IPS-NIHi11 (cell line): ENCODE measurements around the gene FSIP1.

Experiments
- DNase-seq: peaks from one replicate; pipeline ENCODE4 v3.0.0; 2012; ENCODE audit warnings: mixed read lengths, low spot score

Gene FSIP1

DNA sequence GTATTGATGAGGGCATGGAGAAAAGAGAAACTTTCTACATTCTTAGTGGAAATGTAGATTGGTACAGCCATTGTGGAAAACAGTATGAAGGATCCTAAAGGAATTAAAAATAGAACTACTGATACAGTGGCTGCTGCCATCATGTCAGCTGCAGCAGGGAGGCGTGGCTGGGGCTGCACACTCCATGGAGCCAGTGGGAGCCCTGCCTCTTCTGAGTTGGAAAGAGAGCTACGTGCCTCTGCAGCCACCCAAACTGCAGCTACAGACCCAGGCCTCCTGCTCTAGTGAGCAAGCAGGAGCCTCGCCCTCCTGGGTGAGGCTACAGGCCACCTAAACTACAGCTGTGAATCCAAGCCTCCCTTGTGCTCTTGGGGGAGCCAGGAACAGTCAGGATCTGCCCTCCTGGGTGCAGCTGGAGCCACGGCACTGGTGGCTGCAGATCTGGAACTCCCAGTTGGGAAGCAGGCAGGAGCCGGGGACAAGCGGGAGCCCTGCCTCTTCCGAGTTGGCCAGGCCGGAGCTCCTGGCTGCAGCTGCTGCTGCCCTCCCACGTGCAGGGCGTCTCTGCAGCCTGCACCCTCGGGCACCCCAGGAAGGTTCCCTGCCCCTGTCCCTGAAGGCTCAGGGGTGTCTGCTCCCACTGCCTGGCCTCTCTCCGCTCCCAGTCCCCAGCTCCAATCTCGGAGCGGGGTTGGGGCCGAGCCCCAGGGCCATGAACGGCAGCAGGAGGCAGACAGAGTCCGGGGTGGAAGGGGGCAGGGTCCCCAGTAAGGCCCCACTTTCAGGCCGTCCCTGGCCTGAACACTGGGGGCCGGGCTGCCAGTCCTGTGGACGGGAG lies 137.3 kb downstream of the FSIP1 start:
- DNase-seq: no peak

- DNase-seq: no peak
Measured at GRCh38 chr15:39644136-39644535, 138.5 kb downstream of the FSIP1 start.

- no peak for DNase-seq
Measured at GRCh38 chr15:39643727-39644126, 138.9 kb downstream of the FSIP1 start.

DNA sequence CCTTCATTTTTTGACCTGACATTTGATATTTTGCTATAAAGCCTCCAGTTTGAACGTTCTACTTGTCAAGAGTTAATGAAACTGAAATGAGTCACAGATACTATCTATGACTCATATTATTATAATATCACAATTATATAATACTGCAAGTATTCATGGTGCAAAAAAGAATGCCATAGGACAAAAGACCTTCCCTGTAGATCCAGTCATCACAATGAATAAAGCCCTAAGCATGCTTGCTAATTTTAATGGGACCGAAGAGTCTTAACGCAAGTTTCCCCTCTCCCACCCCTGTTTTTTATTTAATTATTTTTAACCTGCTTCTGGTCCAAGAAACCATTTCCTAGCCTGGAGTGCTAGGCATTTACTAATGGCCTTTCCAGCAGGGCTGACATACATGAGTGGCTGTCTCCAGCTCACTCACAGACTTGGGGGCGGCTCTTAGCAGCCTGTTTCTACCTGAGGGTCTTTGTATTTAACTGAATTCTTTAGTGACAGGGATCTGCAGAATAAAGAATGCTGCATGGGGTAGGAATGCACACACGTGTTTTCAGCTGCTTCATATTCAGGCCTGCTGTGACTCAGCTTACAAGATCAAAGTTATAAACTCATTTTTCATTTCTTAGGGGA lies 140.5 kb downstream of the FSIP1 start:
- peak; percentile 47 for DNase-seq

DNA sequence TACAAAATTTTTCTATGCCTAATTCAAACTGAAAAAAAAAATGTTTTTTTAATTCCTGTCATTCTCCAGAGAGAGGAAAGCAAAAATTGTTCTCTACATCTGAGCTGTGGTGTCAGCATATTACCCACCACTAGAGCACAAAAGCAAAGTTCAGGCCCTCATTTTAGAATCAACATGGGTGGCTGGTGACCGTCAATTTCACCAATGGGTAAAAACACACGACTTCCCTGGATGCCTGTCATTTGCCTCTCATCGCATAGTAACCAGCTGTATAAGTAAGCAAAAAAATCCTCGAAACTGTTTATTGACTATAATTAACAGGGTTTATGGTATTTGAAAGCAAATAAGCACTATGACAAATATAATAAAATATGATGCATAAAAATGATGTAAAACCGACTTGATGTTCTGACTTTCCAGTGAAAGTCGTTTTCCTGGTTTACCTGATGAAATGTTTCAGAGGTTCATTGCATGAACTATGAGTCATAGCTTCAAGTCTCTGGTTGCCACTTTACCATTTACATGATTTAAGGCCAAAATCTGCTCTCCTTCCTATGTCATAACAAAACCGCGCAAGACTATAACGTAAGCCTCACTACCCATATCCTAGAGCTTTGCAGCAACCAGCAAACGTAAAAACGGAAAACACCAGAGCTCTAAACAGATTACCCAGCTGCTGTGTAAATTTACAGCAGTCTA lies 141.3 kb downstream of the FSIP1 start:
- no peak for DNase-seq

DNA sequence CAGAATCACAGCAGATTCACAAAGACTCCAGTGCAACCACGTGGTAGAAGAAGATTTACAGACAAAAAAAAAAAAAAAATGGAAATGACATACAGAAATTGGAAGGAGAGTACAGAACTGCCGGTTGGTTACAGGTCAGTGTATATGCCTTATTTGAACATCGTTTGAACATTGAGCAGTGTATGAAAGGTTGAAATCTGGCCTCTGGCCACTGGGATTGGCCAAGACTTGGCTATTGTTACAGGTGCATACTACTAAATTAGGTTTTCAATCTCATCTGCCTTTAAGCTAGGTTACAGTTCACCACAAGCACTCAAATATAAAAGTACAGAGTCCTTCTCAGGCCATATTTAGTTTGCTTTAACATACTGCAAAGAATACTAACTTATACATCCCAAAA lies 142.0 kb downstream of the FSIP1 start:
- DNase-seq: no peak

GRCh38 chr15:39639037-39639436 lies 143.6 kb downstream of the FSIP1 start:
- no peak for DNase-seq

GRCh38 chr15:39638041-39638440 lies 144.6 kb downstream of the FSIP1 start:
- DNase-seq: no peak

DNA sequence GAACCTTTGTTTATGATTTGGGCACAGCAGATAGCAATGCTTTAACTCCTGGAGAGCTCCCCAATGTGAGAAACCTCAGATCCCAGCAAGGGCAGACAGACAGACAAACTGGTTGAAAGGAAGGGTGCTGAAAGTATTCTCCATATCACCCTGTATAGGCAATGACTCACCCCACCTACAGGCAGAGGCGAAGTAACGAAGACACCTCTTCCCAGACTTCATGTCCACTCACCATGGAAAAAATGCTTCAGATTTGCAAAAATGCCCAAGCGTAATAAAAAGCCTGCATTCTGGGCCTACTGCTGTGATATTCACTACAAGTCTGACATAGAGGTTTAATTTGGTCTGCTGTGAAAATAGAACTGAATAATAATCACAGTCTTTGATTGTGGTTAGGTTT lies 151.3 kb downstream of the FSIP1 start:
- no peak for DNase-seq

DNA sequence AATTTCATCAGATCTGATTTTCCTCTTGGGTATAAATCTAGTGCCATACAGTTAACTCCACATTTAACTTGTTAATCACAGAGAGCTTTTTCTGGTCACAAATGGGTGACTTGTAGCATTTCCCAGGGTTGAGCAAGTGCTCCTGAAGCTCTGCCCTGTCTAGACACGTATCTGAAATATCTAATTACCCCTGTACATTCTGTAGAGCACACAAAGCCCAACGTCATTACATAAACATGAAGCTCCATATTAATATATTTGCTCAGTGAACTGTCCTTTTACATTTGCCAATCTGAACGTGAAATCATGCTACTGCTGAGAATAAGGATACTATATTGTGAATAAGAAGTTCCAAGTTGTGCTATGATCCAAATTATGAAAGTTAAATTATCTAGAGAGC lies 152.7 kb downstream of the FSIP1 start:
- no peak for DNase-seq

- no peak for DNase-seq
Measured at GRCh38 chr15:39629371-39629770, 153.3 kb downstream of the FSIP1 start.

GRCh38 chr15:39628546-39629257 lies 153.9 kb downstream of the FSIP1 start:
- no peak for DNase-seq

GRCh38 chr15:39628144-39628508 lies 154.5 kb downstream of the FSIP1 start:
- no peak for DNase-seq

- no peak for DNase-seq
Measured at GRCh38 chr15:39627451-39628143, 155.0 kb downstream of the FSIP1 start.

DNA sequence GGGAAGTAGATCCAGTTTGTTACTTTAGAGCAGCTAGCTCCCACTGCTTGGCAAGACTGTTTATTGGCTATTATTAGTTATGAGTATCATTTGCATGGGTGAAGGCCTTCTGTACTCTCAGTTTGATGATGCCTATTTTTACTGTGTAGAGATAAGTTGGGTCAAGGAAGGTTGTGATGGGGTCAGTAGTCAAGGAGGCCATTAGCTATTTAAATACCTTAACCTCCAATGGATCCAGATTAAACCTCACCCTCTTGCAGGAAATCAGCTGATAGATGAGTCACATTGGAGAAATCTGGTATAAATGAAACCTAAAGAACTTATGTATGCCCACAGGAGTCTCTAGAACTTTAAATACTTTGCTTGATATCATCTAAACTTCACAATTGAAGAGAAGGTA lies 156.8 kb downstream of the FSIP1 start:
- no peak for DNase-seq

DNA sequence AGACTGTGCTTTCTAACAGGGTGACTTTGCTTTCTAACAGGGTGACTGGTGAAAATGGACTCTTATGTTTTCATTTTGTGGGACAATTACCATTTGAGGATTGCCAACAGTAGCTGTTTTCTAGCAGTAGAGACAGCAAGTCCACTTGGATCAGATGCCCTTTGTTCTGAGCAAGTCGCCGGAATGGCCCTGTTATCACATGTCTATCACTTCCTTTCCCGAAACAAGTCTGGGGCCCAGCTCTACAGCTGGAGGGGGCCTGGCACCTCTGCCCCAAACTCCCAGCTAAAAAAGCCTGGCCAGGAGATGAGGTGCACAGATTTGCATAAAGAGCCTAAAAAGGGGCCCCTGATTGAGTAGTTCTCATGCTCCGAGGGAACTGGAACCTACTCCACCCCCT lies 157.2 kb downstream of the FSIP1 start:
- no peak for DNase-seq

DNA sequence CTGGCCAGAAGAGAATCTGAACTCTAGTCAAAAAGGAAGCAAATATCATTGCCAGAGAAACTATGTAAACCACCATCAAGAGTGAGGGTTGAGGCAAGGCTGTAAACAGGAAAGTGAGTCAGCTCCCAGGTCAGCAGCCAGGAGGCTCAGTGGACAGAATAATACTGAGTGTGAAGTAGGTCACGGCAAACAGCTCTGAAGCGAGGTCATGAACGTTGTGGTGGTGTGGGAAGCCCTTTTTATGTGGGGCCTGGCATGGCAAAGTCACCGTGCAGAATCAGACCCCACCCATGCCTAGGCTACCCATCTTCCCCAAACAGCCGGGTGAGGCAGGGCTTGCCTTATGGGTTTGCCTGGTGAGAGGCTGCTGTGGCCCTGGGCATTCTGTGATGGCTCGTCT lies 157.8 kb downstream of the FSIP1 start:
- DNase-seq: no peak

GRCh38 chr15:39623529-39623931 lies 159.1 kb downstream of the FSIP1 start:
- DNase-seq: no peak

DNA sequence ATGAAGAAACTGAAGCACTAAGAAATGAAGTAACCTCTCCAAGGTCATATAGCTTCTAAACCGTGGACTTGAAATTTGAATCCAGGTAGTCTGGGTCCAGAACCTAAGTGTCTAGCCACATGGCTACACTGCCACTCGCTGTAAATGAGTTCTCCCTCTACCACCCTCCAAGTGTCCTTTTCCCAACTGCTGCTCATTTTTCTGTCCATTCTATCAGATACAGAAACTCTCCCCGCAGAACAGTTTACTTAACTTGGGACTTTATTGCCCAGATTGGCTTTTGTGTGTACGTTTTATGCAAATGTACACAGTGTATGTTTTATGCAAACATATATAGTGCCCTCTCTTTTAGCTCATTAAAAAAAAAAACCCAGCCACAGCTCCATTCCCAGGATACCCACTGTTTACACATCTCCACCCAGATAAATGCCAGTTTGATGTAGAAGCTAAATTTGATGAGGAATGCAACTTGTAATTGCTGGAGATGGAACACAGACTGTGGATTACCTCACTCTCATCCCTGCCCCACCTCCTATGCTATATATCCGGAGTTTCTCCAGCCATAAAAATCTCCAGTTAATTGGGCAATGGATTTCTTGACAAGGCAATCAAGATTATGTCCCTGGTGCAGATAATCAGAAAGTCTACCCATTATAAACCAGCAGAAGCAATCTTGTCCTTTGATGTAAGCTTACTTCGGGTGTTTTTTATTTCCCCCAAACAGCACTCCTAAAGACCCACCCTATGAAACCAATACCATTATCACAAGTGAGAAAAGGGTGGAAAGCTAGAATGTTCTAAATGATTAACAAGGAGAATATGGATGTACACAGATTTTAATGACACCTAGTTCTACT lies 159.8 kb downstream of the FSIP1 start:
- no peak for DNase-seq

DNA sequence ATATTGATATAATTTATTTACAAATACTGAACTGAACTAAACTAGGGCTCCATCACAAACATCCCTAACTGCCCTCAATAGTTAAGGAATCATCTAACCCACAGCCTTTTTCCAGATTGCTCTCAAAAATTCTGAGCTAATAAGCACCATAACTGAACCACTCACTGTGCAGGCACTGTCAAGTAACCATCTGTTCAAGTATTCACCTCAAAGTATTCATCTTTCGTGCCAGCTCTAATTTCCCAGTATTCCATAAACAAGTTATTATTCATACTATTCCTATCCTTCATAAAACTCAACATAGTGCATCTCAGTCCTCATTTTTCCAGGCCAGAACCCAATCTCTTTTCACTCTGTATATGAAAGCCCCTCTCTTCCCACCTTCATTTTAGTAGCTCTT lies 160.7 kb downstream of the FSIP1 start:
- DNase-seq: no peak

- no peak for DNase-seq
Measured at GRCh38 chr15:39621210-39621609, 161.4 kb downstream of the FSIP1 start.
